GM18520 (cell line): ENCODE measurements around the gene RAB23.

Experiments used
- ATAC-seq: cut with Tn5 transposase; IDR thresholded peaks from one replicate; pipeline ENCODE4 v1.9.1; 2021; ENCODE audit not compliant: unreplicated experiment

Gene RAB23

GRCh38 chr6:57183336-57183735, 38.8 kb downstream of the RAB23 start:
- no peak for ATAC-seq

- ATAC-seq: no peak
Measured at GRCh38 chr6:57182017-57182432, 40.1 kb downstream of the RAB23 start.

GRCh38 chr6:57180596-57180995, 41.5 kb downstream of the RAB23 start:
- no peak for ATAC-seq

- ATAC-seq: no peak
Measured at GRCh38 chr6:57177545-57178265, 44.4 kb downstream of the RAB23 start.

GRCh38 chr6:57174511-57174907, 47.6 kb downstream of the RAB23 start:
- ATAC-seq: no peak

- no peak for ATAC-seq
Measured at GRCh38 chr6:57173886-57174510, 48.1 kb downstream of the RAB23 start.

GRCh38 chr6:57173056-57173885, 48.8 kb downstream of the RAB23 start:
- no peak for ATAC-seq

GRCh38 chr6:57172136-57173055, 49.7 kb downstream of the RAB23 start, which contains the start of gene BAG2:
TSS of gene BAG2 (plus strand) at chr6:57172326. CDS start at chr6:57172698, 372 bp downstream.
- ATAC-seq: peak; percentile 80

- no peak for ATAC-seq
Measured at GRCh38 chr6:57165080-57165479, 57.0 kb downstream of the RAB23 start.

- ATAC-seq: no peak
Measured at GRCh38 chr6:57163956-57164355, 58.2 kb downstream of the RAB23 start.

- ATAC-seq: no peak
Measured at GRCh38 chr6:57162516-57162915, 59.6 kb downstream of the RAB23 start.

- ATAC-seq: no peak
Measured at GRCh38 chr6:57162028-57162427, 60.1 kb downstream of the RAB23 start.

GRCh38 chr6:57159127-57159526, 63.0 kb downstream of the RAB23 start:
- no peak for ATAC-seq

GRCh38 chr6:57158658-57159057, 63.4 kb downstream of the RAB23 start:
- no peak for ATAC-seq

- no peak for ATAC-seq
Measured at GRCh38 chr6:57147955-57148858, 73.9 kb downstream of the RAB23 start.

GRCh38 chr6:57147401-57147800, 74.7 kb downstream of the RAB23 start:
- no peak for ATAC-seq

GRCh38 chr6:57143690-57144089, 78.4 kb downstream of the RAB23 start:
- no peak for ATAC-seq

- ATAC-seq: no peak
Measured at GRCh38 chr6:57142178-57142525, 80.0 kb downstream of the RAB23 start.

- ATAC-seq: no peak
Measured at GRCh38 chr6:57141451-57142177, 80.5 kb downstream of the RAB23 start.
